ENCODE data around the gene SERPINB3.

GRCh38 chr18:63619661-63620060 is 42.0 kb downstream of the SERPINB3 start:
- TF ChIP-seq ARNTL (CRISPR knock-in tag; IDR thresholded peaks at IDR 0.05; ENCODE audit: borderline replicate concordance, low read depth) = no peak
- TF ChIP-seq PATZ1 (CRISPR knock-in tag; IDR thresholded peaks at IDR 0.05; ENCODE audit: borderline replicate concordance) = no peak
- no peak for TF ChIP-seq CSRNP3 (CRISPR knock-in tag; IDR thresholded peaks at IDR 0.05)
- TF ChIP-seq CREB5 (CRISPR knock-in tag; IDR thresholded peaks at IDR 0.05; ENCODE audit: low read depth) = no peak
- TF ChIP-seq ZFP3 (CRISPR knock-in tag; IDR thresholded peaks at IDR 0.05) = no peak
- TF ChIP-seq ZC3H10 (CRISPR knock-in tag; IDR thresholded peaks at IDR 0.05) = no peak
- TF ChIP-seq ZNF565 (CRISPR knock-in tag; conservative IDR thresholded peaks at IDR 0.05; ENCODE audit: low read depth) = no peak
- no peak for TF ChIP-seq TOX (CRISPR knock-in tag; IDR thresholded peaks at IDR 0.05; ENCODE audit: borderline replicate concordance)
- TF ChIP-seq ISL1 (CRISPR knock-in tag; IDR thresholded peaks at IDR 0.05) = no peak
- TF ChIP-seq TCF4 (CRISPR knock-in tag; IDR thresholded peaks at IDR 0.05; ENCODE audit: borderline replicate concordance) = no peak

Measured in SK-N-SH treated with all-trans-retinoic acid at 6 μM for 48 hours (cell line).